ENCODE data around the gene EVX2.

The EVX2 gene

DNA sequence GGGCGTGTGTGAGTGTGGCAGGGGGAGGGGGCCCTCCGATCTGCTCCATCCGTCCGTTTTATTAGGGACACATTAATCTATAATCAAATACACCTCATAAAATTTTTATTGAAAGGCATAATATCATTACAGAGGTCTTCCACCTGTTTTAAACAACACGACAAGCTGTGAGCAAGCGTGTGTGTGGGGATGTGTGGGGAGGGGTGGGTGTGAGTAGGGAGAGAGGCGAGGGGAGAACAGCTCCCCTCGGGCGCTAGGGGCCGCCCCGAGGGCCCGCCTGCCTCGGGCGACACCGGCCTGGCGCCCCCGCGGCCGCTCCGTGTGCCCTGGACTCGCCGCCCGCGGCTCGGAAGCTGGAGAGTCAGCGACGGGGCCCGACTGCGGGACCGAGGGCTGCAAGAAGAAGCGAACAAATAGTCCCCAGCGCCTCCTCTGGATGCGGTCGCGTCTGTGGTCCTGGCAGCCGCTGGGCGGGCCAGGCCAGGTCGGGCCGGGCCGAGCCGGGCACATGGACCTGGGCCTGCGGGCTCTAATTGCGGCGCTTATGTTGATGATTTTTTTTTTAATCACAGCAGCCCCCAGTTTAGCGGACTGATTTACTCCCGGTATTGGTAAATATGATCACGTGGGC is 38.4 kb upstream of the EVX2 start:
- DNase-seq (ENCODE audit: low spot score) (peak; percentile 48), FAIRE-seq (no peak)

DNA sequence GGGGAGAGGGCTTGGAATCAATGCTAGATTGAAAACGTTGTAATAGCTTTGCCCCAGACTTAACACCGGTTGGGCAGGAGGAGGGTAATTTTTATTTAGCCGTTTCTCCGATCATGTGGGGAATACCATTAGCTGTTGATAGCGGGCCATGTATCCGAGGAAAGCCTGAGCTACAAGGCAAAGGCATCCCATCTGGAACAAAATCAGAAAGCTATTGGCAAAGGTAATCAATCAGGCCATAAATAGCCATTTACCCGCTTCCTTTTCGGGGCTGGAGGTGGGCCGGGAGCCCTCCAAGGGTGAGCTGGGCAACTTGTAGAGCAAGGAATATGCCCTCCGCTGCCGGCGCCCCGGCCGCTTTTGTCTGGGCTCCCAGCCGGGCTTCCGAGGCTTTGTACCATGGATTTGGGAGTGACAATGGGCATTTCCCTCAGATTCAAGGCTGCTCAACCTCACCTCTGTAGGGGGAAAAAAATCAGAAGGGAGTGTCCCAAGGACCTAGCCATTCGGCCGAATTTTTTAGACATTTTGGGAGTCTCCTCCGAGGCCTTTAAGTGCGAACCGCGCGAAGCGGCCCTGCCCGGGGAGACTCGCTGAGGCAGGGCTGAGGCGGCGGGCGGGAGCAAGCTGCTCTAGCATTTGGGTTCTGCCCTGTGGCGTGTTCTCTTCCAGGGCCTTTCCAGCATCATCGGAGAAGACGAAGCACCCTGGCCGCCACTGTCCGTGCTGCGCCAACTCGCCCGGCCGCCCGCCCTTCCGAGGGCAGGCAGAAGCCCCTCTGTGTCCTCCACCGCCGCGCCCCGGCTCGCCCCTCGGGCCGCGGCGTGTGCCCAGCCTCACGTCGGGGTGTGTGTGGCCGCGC is 37.7 kb upstream of the EVX2 start:
- DNase-seq (ENCODE audit: low spot score) (no peak), FAIRE-seq (no peak)

DNA sequence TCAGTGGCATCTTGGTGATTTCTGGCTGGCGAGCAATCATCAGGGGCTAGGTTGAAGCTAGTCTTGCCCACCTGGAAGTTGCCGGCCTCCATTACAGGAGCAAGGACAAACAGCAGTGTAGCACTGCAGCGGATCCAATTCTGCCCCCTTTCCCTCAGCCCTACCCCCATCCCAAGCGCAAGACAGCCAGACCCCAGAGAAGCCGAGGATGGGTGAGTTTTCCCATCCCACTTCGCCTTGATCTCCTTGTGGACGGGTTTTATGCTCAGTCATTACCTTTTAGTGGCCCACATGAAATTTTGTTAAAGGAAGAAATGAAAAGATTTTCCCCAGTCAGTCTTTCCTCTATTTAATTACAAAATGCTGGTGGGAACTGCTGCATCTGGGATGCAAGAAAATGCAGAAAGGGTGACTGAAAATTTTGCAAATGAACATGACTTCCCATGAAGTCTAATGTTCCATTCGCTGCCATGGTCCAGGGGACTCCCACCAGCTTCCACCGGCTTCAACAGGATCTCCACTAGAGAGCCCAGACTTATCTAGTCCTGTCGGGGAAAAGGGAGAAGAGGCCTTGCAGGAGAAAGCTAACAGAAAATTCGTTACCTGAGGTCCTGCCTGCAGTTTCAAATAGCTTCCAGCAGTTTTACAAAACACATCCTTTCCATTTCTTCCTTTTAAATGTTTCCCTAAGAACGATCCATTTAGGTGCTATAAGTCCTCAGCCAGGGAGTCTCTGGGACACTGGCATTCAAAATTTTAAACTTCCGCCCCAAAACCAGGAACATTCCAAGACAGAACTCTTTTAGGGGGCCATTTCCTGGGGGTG is 36.8 kb upstream of the EVX2 start:
- FAIRE-seq = no peak
- DNase-seq (ENCODE audit: low spot score) = no peak

DNA sequence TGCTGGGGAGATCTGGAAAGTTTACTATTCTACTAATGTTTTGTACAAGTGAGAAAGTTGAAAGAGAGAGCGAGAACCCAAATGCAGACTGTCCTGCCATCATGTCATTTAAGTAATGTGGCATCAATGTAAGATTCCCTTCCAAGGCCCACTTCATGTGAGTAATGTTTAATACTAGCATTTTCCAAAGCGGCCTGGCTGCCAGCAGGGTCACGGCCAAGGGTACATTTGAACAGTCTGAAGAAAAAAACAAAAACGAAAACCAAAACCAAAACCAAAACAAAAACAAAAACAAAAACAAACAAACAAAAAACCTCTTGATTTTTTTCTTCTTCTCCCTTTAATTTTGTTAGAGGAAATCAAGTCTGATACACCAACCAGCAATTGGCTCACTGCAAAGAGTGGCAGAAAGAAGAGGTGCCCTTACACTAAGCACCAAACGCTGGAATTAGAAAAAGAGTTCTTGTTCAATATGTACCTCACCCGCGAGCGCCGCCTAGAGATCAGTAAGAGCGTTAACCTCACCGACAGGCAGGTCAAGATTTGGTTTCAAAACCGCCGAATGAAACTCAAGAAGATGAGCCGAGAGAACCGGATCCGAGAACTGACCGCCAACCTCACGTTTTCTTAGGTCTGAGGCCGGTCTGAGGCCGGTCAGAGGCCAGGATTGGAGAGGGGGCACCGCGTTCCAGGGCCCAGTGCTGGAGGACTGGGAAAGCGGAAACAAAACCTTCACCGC is 35.0 kb upstream of the EVX2 start:
- no peak for FAIRE-seq
- peak; percentile 65 for DNase-seq (ENCODE audit: low spot score)

DNA sequence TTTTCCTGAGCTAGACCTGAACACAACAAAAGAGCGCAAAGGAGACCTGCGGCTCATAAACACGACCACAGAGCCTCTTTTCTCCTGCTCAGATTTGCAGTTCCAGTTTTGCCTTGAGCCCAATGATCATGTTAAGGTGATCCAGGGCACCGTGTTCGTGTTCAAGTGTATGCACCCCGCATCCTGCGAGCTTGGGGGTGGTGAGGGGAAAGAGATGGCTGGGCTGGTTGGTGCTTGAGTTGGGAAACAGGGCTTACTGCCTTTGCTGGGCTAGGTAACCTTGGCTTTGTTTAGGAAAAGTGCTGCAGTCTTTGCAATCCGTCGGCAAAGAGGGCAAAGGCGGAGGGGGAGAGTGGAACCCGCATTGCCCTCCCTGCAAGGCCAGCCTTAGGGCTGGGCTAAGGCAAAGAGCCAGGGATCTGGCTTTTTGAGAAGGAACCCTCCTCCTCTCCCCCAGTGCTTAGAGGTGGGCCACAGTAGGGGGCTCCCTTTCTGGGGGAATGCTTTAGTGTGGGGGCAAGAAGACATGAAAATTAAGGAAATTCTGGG is 34.1 kb upstream of the EVX2 start:
- FAIRE-seq (no peak), DNase-seq (ENCODE audit: low spot score) (no peak)

DNA sequence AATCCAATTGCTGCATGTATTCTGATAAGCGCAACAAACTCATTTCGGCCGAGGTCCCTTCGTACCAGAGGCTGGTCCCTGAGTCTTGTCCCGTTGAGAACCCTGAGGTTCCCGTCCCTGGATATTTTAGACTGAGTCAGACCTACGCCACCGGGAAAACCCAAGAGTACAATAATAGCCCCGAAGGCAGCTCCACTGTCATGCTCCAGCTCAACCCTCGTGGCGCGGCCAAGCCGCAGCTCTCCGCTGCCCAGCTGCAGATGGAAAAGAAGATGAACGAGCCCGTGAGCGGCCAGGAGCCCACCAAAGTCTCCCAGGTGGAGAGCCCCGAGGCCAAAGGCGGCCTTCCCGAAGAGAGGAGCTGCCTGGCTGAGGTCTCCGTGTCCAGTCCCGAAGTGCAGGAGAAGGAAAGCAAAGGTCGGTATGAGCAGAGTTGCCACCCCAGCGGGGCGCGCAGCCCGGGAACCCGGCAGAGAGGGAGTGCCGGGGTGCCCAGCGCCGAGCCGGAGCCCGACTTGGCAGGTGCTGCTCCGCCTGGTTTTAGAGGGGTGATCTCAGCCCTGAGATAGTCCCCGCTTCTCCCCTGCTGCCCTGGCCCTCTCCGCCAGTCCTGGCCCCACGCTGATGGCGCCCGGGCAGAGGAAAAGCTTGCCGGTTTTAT is 33.5 kb upstream of the EVX2 start:
- no peak for DNase-seq (ENCODE audit: low spot score)

DNA sequence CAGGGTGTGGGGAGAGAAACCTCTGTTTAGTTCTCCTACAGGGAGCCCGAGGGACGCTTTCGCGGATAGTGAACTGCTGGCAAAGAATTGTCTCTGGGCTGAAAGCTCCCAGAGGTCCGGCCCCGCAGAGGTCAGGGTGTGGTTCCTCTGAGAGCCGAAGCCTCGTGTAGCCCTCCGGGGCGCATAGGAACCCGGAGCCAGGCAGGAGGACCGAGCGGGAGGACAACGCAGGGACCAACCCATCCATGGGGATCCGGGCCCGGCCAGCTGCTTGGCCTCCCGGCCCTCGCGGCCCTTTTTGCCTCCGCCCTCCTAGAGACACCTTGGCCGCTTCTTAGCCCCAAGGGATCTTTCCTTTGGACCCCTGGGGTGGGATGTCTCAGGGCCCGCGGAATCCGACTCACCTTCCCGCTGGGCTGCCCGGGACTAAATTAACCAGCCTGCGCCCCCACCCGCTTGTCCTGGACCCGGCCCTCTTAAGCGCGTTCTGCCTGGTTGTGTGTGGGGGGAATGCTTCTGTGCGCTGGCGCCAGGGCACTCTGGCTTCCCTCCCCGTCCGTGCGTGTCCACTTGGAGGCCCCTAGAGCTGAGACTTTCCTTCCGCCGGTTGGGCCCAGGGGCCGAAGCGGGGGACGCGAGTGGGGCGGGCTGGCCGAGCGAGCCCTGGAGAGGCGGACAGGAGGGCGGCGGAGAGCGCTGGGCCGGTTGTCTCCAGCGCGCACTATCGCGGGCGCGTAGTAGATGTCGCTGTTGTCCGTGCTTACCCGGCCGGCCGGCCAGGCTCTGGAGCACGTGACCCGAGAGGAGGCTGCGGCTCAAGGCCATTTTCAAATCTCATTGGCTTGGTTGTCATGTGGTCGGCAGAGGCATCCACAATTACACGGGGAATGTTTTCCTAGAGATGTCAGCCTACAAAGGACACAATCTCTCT is 32.4 kb upstream of the EVX2 start, which contains the start of gene HOXD10:
HOXD10 (plus strand) TSS at position 896 of the 931 bp plus-strand sequence. CDS start 56 bp downstream, outside the sequence.
- FAIRE-seq (no peak), DNase-seq (ENCODE audit: low spot score) (no peak)

More for the DNA sequence above, 33.5 kb upstream of the EVX2 start:
- FAIRE-seq = no peak

DNA sequence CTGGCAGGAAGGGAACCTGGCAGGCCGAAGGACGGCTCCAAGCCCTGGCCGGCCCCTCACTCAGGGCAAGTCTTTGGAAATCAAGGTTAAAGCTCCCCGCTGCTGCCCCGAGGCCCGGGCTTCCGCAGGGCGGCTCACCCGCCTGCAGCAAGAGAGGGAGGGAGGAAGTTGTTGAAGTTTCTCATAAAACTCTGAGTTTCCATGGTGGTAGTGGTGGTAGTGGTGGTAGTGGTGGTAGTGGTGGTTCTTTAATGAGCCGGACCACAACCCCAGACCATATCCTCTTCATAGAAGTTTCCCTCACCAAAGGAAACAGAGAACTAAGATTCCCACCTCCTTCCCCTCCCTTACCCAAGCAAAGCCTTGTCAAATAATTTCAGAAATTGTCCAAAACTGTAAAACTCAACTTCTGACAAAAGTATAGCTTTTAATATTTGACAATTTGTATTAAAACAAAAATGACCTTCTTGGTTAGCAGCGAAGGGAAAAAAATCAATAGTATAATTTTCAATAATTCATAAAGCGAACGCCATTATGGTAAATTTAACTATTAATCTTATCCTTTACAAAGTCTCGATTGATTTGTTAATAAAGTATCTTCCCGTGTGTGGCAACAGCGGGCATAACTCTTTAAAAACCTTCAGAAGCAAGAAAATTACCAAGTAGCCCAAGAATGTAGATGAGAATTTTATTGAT is 31.3 kb upstream of the EVX2 start:
- DNase-seq (ENCODE audit: low spot score) (no peak), FAIRE-seq (no peak)

DNA sequence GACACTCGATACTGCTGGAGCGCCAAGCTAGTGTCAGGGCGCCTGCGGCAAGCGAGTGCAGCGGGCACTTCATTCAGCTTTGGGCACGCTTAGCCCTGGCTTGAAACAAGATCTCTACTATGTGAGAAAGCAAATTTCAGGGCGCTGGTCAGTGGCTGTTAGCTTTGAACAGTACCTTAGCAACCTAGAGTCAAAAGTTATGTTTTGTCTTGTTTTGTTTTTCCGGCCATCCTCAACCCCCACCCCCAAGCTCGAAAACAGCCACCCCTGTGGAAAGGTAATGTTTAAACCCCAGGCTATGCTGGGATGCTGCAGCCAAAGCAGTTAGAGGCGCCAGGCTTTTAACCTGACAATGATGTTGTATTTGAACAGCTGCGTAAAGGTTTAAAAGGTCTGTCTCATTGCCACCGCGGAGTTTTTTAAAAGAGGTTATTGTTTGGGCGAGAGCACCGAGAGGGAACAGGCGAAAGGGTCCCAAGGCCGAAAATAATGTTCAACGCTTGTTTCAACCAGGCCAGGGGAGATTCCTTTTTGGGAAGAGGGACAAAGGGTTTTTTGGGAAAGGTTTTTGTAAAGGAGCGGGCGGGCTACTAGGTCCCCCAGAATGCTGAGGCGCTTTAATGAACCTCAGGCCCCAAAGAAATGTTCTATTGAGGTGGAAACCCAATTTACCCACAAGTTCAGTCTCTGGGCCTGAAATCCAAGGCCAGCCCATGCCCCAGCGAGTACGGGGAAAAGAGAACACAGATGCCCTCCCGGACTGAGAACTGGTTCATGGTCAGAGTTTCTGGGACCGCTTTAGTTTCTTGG is 30.6 kb upstream of the EVX2 start:
- no peak for FAIRE-seq
- no peak for DNase-seq (ENCODE audit: low spot score)

DNA sequence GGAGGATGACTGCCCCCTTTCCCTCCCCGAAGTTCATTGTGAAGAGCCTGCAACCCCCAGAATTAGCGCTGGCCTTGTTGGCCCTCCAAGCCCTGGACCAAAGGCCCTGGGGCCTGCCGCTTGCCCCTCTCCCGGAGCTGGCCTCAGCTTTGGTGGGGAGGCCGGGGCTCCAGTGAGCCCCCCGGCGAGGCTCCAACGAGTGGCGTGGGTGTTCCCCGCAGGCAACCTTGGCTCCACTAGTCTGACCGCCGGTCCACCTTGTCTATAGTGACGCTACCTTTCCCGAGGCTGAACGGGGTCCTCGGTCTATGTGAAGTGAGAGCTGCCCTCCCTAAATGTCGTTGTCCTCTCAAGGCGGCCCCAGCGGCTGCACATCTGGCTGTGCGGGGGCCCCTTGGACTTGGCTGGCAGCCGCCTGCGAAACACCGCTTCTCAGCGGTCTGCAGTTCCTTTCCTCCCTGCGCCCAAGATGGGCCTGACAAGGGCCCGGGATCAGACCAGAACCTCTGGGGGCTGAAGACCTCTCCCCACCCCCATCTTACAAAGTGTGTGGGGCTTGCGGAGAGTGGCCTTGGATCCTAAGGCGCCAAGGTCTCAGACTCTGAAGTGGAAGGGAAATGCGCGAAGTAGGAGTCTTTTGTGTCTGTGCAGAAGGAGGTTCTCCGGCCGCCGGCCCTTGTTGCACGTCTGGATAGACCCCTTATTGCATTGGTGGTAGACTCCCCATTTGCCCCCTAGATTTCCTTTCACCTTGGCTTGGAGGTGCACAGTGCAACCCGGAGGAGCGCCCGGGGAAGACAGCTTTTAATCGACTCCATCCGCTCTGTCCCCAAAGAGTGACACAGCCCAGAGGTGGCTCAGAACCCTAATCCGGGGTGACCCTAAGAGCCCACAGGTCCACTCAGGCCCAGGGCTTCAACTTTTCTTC is 28.9 kb upstream of the EVX2 start:
- no peak for FAIRE-seq
- no peak for DNase-seq (ENCODE audit: low spot score)

DNA sequence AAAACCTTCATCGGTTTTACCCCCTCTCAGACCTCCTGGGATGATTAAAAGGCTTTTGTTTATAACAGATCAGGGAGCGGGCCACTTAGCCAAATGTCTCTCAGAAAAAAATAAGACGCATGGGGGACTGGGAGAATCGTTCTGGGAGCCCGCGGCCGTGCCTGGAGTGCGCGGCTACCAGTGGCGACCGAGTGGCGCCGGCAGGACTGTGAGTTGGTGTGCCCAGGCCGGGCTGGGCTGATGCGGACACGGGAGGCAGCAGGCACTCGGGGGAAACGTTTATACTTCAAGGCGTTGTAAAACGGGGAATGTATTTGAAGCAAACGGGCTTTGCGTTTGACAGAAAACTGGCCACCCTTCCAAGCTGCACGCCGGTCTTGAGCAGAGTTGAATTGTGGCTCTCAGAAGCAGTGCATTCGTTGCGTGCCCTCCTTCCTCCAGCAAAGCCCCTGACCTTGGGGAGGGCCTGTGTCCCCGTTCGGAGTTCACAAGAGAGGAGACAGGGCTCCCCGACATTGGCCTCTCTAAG is 28.1 kb upstream of the EVX2 start:
- no peak for DNase-seq (ENCODE audit: low spot score)
- no peak for FAIRE-seq

DNA sequence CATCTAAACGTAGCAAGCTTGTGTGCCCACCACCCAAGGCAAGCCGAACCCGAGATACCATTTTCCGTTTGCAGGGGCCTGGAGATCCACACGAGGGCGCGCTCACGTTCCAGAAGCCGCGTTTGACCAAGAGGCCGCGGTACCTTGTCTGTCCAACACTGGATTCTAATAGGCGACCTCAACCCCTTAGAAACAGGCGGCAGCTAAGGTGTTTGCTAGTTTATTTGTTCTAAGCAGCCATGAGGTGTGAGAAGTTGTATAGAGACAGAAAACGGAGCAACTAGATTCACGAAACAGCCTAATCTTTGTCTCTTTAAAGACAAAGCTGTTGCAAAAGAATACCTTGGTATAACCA is 27.5 kb upstream of the EVX2 start:
- no peak for FAIRE-seq

DNA sequence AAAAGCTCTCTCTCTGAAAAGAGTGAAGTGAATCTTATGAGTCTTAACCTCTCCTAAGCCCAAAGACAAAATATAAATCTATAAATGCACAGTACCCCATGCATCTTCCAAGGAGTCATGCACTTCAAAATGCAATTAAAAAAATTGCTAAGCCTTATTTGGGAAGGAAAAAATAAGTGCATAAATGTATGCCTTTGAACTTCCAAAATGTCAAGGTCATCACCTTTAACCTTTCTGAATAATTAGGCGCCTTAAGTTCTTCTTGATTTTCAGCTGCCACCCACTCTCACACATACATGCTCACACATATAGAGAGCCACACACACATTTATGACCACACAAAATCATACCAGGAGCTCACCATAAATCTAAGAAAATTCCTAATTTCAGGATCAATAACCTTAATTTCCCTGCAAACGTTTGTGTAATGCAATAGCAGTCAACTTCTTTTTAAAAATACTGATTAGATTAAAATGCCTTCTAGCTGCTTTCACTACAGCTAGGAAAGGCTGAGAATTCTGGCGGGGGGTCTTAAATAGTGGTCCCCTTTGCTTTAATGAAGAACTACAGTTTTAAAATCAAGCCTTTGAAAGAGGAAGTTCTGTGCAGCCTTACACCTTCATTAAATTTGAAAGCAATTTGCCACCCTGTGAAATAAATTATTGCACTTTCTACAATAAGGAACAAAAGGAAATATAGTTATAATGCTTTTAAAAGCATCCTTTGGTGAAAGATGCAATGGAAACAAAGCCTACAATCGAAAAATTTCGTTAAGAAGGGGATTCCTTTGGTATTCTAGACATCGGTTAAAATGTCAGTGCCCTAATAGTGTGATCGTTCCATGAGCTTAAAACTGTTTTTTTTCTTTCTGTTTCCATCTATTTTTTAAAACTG is 26.9 kb upstream of the EVX2 start:
- FAIRE-seq (no peak), DNase-seq (ENCODE audit: low spot score) (no peak)

More for the DNA sequence above, 27.5 kb upstream of the EVX2 start:
- peak; percentile 69 for DNase-seq (ENCODE audit: low spot score)

DNA sequence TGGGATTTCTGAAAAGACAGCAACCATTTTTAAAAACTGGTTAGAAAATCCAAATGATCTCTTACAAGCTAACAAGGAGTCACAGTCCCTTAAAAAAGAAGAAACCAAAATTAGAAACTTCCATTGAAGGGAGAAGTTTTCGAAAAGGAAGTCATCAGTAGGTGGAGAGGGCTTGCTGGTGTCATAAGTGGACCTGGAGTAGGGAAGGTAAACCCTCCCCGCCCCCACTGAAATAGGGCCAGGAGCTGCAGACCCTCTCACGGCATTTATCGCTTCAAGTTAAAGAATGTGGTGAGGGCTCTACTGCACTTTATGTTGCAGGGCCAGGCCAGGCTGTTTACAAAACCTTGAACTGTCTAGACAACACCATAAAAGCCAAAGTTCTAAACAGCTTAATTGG is 26.2 kb upstream of the EVX2 start:
- FAIRE-seq = no peak

DNA sequence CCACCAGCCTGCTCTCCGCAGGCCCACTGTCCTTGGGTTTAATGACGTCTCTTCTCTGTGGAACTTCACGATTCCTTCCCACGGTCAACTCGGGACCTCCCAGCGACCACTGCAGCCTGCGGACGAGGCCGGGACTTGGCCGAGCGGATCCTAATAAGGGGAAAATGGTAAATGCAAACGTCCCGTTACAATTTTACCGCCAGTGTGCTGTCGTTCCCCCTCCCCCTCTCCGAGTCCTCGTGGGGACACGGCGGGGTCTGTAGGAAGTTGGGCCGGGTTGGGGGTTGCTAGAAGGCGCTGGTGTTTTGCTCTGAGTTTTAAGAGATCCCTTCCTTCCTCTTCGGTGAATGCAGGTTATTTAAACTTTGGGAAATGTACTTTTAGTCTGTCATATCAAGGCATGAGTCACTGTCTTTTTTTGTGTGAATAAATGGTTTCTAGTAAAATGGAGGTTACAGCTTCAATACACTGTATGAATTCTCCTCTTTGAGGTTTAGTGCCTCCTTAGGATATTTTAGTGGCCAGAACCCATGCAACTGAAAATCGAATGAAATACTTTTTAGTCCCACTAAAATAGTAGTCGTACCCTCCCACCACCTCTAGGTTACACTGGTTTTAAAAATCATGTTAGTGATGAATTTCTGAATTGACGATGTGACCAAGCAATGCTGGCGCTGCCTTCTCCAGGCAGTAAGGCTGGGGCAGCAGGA is 25.6 kb upstream of the EVX2 start:
- no peak for DNase-seq (ENCODE audit: low spot score)
- FAIRE-seq = no peak

More for the DNA sequence above, 26.2 kb upstream of the EVX2 start:
- DNase-seq (ENCODE audit: low spot score) = no peak
